ENCODE data around the gene CAPRIN1.

CAPRIN1 gene

DNA sequence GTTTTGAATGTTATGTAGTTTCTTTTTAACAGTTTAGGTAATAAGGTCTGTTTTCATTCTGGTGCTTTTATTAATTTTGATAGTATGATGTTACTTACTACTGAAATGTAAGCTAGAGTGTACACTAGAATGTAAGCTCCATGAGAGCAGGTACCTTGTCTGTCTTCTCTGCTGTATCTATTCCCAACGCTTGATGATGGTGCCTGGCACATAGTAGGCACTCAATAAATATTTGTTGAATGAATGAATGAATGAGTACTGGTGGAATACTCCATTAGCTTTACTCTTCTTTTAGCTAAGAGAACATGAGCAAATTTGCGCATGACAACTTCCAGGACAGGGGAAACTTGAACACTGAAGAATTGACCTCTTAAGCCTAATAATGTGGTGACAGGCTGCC lies 47.3 kb downstream of the CAPRIN1 start:
- no peak for DNase-seq

DNA sequence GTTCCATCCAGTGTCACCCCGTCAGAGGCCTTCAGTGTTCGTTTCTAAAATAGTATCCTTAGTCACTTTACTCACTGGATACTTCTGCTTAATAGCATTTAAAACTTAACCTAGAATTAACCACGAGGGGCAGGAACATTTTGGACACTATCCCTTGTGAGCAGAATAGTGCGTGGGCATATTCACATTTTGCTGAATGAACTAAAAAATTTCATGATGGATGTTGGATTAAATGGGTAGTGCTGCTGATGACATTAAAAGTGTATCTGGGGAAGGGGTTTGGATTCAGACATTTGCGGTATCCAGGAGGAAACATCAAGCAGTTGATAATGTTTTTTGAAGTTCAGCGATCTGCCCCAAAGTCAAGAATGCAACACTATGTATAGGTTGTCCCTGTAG lies 53.1 kb downstream of the CAPRIN1 start:
- DNase-seq: no peak

DNA sequence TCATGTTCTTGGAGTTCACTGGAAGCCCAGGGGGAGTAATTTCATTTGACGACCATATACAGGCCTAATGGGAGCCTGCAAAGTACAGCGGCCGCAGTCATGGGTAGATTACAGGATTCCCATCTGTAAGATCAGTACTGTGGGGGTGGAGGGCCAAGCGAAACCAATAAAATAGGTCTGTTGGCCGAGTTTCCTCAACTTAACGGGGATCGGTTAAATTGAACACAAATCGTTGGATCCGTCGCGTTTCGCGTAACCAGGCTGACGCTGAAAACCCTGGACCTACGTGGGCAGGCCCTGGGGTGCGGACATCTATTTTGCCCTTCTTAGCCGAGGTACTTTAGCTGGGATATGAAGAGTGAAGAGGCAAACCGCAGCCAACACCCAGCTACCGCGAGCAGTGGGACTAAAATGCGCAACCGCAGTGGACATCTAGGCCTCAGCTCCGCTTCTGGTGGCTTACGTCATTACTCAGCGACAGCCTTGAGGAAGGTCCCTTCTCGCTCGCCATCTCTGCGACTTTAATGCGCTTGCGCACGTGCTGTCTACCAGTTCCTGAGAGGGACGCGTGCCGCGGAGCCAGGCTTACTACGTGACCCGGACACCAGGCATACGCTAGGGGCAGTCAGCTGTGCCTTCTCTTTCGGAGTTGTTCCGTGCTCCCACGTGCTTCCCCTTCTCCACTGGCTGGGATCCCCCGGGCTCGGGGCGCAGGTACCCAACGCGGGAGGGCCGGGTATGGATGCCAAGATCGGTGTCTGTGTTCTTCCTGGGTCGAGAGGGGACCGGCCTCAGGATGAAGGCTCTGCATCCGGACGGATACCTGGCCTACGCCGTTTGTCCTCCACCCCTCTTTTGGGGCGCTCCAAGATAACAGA lies 53.8 kb downstream of the CAPRIN1 start, which contains the start of gene NAT10:
NAT10 (plus strand) TSS at position 551 of the 878 bp plus-strand sequence. CDS start 2,597 bp downstream, outside the sequence.
- DNase-seq: peak; percentile 97

DNA sequence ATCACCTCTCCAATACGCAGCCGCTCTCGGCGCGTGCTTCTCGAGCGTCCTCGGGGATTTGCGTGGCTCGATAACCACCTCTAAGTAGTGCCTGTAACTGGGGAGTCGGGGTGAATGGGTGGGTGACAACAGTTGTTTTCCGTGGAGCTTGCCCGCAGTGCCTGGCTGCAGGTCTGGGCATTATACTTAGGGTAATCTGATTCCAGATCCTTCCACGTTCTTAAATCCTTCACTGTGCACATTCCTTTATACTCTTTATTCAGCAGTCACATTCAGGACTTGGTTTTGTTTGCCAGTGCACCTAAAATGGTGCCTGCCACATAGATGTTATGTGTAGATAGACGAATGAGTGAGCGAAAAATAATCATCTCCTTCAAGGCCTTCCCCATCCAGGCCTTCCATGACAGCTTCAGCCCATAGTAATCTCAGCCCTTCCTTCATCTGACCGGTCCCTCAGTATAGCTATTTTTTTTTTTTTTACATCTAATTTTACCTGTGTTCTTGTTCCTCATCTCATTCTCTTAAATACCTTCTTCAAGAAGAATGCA lies 54.5 kb downstream of the CAPRIN1 start:
- no peak for DNase-seq

DNA sequence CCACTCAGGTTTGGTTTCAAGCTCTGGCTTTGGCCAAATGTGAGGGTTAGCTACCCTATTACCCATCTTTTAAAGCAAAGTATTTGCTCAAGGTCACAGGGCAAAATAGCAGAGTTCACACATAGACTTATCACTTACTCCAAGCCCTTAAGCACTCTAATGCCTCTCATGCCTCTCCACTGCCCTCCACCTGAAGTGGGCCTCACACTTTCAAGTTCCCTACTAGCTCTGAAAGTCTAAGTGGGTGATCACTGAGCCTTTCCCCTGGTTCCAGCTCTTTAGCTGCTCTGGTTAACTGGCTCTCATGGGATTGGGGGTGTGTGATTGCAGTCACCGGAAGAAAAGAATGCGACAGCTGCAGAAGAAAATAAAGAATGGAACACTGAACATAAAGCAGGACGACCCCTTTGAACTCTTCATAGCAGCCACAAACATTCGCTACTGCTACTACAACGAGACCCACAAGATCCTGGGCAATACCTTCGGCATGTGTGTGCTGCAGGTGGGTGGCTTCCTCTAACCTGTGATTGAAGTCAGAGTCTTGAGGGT lies 60.3 kb downstream of the CAPRIN1 start:
- no peak for DNase-seq

DNA sequence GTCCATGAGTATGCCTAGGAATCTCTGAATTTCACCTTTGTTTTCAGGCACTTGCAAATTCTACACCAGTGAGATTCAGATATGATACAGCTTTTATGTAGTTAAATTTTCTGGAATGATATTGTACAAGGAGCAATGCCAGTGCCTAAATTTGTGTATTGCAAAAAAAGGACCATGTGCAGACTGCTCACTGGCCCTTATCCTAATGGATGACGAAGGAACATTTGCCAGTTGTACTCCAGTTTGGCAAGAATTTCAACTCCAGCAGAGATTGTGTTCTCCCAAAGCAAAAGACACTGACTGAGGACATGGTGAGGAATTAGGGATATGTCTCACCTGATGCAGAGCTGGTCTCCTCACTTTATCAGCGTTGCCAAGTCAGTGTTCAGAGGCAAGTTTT lies 62.5 kb downstream of the CAPRIN1 start:
- no peak for DNase-seq

DNA sequence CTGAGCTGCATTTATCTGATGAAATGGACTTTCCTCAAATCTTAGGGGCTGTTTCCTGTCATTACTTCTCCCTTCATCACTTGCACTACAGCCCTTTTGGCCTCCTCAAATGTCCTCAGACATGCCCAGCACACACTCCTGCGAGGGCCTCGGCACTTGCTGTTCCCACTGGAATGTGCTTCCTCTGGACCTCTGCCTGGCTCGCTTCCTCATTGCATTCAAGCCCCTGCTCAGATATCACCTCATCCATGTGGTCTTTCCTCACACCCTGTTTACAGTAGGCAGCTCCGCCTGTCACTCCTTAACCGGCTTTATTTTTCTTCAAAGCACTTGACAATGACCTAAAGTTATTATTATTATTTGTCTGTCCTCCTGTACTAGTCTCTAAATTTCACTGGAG lies 62.9 kb downstream of the CAPRIN1 start:
- no peak for DNase-seq

DNA sequence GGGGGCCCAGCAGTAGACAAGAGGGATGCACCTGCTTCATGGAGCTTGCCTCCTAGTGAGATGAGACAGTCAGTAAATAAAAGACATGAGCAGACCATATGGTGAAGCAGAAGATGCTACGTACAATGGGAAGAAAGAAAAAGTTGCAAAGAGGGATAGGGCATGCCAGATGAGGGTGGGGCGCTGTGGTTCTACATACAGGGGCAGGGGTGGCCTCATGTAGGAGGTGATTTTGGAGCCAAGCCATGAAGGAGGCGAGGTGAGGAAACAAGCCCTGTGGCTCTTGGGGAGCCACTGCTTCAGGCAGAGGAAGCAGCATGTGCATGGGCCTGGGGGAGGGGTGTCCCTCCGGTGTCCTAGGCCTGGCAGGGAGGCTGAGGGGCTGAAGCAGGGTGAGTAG lies 69.1 kb downstream of the CAPRIN1 start:
- no peak for DNase-seq

DNA sequence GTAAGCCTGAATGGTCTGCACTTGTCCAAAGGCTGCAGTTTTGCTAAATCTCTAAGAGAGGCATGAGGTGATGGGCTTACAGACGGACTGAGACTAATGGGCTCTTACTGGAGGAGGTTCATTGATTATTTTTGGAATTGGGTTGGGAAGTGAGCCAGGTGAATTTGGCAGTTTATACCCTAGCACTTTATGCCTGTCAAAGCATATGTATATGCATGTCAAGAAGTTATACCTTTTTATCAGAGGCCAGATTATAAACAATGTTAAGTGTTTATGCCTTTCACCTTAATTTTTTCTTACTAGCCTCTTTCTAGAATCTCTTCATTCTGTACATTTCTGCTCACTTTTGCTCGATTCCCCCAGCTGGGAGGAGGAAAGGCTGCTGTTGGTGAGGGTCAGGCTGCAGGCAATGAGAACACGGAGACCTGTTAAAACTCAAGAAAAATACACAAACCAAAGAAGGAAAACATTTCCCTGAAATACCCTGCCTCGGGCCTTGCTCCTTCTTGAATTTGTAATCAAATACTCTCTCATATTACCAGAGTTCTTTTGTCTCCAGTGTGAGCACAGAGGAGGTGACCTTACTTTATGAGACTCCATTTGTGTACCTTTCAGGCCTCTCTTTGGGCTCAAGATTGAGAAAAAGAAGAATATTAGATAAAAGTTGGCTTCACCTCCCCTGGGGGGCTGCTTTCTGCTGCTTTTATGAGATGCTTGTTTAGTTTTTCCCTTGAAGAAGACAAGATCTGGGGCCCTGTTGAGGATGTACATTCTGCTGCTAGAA lies 73.5 kb downstream of the CAPRIN1 start:
- DNase-seq: no peak

DNA sequence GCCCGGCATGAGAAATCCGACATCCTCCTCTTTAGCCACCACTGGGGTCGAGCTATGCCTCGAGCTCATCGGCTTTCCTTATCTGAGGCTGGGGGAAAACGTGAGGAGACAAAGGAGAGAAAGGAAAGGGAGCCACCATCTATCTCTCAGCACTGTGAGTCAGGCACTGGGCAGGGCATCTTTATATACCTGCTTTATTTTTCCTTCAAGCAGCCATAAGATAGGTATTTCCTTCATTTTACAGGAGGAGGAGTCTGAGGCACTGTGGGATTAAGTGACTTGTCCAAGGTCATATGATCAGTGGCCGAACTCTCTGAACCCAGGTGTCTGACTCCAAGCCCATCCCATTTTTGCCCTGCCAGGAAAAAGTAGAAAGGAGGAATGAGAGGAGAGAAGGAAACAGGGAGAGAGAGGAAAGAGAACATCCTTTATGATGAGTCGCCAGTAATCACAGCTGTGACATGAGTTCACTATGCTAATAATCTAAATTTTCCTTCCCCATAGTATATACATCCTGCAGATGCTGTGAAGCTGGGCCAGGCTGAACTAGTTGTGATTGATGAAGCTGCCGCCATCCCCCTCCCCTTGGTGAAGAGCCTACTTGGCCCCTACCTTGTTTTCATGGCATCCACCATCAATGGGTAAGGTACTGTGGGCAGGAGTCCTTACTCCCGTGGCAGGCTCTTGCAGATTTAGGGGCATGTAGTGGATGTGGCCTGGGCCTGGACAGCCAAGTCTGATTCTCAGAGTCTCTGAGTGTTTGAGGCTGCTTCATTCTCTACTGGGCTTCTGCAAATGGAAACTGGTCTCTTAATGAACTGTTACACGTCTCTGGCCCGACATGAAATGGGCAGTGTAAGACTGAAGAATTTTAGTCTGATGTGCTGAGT lies 75.7 kb downstream of the CAPRIN1 start:
- no peak for DNase-seq

DNA sequence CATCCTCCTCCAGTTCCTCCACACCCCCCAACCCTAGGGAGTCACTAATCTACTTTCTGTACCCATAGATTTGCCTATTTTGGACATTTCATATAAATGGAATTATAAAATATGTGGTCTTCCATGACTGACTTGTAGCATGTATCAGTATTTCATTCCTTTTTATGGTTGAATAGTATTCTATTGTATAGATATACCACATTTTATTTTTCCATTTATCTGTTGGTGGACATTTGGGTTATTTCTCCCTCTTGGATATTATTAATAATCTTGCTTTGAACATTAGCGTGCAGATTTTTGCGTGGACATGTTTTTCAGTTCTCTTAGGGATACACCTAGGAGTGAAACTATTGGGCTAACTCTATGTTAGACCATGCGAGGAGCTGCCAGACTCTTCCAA lies 77.3 kb downstream of the CAPRIN1 start:
- DNase-seq: no peak

DNA sequence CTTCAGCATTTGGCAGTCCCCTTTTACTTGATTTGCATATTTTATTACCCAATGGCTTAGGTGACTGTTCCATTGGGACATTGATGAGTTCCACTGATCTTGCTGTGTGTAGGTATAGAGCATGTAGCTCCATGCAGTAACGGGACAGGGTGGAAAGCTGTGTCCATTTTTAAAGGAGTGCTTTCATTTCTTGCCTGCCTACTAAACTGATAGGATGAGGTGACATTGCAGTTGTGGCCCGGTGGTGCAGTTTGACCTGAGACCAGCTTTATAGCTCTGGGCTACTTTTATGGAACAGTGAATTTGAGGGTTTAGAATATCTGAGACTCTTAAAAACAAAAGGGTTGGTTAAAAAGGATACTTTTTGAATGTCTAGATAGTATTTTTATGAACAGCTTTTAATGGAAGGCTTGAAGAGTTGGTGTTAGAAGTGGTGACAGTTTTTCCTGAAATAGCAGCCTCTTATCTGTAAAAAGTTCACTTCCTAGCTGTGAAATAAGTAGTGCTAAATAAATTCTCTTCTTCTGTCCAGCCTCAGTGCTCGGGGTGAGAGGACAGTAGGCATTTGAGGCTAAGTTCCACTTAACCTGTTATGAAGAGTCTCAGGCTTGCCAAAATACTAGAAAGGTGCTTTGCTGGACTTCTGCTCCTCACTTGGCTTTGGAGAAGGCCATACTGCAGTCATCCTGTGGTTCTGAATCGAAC lies 80.9 kb downstream of the CAPRIN1 start:
- DNase-seq: no peak

DNA sequence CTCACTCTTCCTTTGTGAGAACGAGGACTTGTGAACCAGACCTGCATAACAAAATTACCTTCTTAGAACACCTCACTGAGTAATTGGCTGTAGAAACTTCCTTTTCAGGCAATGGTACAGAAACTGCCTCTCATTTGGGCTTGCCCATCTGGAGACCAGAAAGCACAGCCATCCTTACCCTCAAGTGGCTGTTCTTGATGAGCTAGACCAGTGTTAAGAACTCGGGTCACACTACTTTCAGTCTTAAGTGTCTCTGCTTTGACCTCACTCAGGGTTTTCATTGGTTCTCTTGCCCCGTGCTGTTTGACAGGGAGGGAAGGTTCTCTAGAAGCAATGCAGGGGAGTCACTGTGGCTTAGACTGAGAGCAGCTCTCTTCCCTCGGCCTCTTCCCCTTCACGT lies 83.2 kb downstream of the CAPRIN1 start:
- no peak for DNase-seq

DNA sequence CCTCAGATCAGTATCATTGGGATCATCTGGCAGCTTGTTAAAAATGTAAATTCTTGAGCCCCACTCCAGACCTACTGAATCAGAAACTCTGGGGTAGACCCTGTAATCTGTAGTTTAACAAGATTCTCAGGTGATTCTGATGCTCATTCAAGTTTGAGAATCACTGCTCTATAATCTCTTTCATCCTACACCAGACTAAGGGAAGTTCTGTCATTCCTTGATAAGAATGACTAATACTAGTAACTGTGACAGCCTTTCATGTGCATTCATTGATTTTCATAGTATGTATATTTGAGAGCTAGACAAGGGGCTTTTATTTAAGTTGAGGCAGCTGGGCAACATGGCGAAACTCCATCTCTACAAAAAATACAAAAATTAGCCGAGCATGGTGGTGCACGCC lies 83.9 kb downstream of the CAPRIN1 start:
- DNase-seq: no peak

DNA sequence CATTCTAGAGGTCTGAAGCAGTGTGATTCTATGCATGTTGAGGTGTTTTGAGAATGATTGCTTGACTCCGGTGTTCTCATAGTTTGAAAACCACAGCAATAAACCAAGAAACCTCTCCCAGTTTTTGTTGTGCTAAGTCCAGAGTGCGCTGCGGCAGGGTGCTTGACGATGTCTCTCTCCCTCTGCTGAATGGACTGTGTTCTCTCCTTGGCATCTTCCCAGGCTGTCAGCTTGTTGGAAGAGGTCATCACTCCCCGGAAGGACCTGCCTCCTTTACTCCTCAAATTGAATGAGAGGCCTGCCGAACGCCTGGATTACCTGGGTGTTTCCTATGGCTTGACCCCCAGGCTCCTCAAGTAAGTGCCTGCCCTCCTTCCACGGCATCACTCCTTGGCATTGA lies 84.9 kb downstream of the CAPRIN1 start:
- no peak for DNase-seq

DNA sequence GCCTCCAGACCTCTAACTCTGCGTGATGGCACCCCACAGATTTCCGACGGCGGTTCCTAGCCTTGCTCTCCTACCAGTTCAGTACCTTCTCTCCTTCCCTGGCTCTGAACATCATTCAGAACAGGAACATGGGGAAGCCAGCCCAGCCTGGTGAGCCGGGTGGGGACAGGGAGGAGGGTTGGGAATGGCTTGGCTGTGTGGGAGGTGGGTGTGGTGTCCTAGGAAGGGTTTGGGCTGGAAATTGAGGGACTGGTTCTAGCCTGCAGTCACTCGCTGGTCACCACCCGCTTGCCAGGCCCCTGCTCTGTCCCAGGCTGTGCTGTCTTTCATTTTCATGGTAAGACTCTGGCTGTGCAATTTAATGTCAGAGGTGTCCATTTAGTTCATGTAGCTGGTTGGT lies 87.8 kb downstream of the CAPRIN1 start:
- DNase-seq: no peak

DNA sequence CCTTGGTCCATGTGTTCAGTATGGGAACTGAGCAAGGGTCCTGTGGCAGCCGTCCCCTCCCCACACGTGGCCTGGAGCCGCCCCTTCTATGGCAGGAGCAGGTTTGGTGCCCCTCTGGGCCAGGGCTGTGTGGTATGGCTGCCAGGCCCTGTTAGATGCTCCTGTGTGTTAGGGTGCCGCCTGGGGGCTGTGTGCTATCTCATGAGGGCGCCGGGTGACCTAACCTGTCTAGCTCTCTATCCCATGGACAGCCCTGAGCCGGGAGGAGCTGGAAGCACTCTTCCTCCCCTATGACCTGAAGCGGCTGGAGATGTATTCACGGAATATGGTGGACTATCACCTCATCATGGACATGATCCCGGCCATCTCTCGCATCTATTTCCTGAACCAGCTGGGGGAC lies 88.6 kb downstream of the CAPRIN1 start:
- DNase-seq: no peak

DNA sequence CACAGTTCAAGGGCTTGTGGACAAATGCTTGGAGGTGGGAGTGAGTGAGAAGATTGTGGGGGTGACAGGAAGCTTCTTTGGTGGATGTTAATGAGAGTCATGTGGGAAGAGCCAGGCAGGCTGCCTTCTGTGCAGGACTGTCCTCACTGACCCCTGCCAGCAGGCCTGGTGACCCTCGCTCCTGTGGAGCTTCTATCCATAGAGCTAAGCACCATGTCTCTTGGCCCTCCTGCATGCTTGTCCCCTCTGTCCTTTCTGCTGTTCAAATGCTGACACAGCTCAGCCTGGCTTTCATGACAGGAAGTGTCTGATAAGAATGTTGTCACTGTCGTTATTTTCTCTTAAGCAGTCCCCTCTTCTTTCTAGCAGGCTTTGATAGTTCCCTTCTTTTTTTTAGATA lies 91.5 kb downstream of the CAPRIN1 start:
- no peak for DNase-seq

DNA sequence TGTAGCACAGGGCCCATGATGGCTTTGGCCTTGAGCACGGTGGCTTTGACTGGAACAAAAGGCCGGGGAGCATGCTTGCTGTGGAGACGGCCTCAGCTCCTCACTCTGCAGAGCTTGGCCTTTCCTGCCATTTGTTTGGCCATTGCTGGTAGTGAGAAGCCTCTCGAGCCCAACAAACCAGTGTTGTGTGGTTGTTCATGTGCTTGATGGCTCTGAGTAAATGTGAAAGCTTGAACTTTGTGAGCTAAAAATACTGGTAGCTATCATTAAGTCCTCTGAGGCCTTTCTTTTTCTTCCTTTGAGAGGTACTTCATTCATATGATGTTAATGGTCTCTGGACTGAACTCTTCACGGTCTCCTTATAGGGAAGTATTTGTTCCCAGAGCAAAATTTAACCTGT lies 93.5 kb downstream of the CAPRIN1 start:
- no peak for DNase-seq

DNA sequence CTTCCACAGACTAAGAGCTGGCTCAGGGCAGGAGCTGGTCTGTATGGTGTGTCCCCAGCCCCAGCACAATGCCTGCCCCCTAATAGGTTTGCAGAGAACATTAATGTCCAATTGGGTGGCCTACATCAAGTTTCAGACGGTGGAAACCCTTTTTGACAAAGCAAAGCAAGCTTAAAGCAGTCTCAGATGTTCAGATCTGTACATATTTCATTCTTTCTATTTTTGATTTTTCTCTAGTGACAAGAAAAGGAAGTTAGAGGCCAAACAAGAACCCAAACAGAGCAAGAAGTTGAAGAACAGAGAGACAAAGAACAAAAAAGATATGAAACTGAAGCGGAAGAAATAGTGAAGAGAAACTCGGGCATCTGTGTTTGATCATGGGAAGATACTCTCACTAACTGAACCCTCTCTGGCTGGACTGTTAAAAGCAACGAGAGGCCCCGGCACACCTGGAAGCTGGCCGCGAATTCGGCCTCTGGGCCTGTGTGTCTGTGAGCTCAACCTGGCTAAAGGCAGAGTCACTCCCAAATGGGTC lies 94.4 kb downstream of the CAPRIN1 start:
- no peak for DNase-seq

DNA sequence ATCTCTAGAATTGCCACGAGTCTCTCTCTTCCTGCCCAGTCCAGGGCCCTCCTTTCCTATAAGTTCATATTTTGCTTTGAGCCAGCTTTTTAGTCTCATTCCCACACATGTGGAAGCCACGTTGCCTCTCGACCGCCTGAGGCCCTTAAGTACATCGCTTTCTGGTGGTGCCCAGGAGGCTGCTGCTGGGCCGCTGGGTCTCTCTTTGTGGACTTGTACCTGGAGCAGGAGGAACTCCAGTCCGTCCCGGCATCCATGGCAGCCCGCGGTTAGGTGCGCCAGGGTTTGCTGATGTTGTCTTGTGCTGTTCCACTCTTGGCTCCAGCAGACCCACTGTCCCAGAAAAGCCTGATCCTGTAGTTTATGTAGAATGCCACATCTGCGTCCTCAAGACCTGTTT lies 94.9 kb downstream of the CAPRIN1 start:
- no peak for DNase-seq

DNA sequence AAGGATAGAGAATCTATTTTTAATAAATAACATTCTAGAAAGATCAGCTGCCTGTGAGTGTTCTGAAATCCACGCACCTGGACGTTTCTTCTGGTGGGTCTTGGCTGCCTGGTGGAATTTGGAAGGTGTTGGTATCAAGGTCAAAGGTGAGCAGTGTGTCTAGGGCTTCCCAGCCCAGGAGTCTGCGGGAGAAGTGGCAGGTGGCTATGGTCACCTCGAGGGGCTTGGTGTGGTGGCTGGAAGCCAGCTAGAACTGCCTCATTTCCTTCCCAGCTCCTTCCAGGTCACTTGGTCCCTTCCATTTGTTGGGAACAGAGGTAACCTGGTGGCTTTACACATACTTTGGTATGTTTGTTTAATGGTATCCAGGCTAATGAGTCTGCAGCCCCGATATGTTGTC lies 95.3 kb downstream of the CAPRIN1 start:
- no peak for DNase-seq

Data from stimulated activated CD4-positive, alpha-beta T cell treated with anti-CD3 and anti-CD28 coated beads, Interleukin-15, amount 100 ng/mL, for 24 hours (primary cell).